ENCODE data around the gene SIRT7.

DNA sequence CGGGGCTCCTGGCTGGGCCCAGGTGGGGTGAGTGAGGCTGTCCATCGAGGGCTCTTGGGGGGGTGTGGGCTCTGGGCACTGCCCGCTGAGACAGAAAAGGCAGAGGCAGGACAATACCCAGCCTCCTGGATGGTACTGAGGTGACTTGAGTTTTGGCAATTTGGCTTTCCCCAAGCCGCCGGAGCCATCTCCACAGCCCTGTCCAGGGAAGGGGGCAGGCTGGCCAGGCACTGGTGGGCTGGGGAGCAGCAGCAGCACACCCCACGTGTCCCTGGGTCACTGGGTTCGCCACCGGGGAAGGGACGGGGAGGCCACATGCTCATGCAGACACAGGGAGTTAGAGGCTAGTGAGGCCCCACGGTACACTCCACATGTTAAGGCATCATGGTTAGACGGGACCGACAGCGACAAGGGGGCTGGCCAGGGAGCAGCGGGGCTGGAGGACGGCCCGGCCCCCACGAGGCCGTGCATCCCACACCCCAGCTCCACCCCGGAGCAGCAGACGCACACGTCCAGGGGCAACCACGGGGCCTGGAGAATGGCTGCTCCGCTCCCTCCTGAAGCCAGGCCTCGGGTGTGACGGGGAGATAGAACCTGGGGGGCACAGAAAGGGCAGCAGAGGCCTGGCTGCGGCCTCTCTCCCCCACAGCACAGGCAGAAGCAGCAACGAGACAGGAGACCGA lies 49.8 kb downstream of the SIRT7 start:
- TF ChIP-seq CTCF (IDR thresholded peaks at IDR 0.05) = no peak
- no peak for TF ChIP-seq EP300 (IDR thresholded peaks at IDR 0.05)
- TF ChIP-seq POLR2A (IDR thresholded peaks at IDR 0.05) = no peak

All from ovary (tissue), 3 donors.